ENCODE data around the gene MSI2. TPM values are rescaled to one million over a fixed set of nuclear protein-coding genes. Genes with fewer than 3 reads are reported as not detected.

MSI2 gene
- total and polyA plus RNA-seq, 9 of the 15 experiments (the other 6 are each of a cell fraction or from before 2014, with no cell fraction given), result 4.6 to 61.8 (median 42.4) TPM

DNA sequence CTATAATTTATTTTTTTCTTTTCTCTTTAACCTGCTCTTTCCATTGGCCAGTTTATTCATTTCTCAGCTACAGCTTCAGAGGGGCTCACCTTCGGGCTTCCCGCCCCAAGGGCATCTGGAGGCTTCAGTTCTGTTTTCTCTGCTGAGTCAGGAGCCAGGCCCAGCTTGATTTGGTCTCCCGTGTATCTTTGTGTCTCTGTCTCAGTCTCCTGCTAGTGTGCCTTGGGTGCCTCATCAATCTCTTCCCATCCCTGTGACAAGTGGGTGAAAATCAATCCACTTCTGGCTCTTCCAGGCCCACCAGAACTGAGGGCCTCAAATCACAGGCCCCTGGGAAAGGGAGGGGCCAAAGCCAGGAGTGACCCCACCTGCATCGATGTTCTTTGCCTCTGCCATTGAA is 416.6 kb downstream of the MSI2 start:
- no peak overlapping the region for H3K27ac ChIP-seq (ENCODE audit: extremely low read depth, low read depth, low read length)
- whole genome bisulfite sequencing (ENCODE audit: insufficient coverage, low coverage, missing lambda C conversion rate), result 74% methylated on average over 4 of the region's 4 CpGs
- no peak overlapping the region for H3K4me2 ChIP-seq (ENCODE audit: insufficient read depth, low read length)
- no peak overlapping the region for H2AFZ ChIP-seq (ENCODE audit: low read depth, low read length)
- no peaks in the 10 kb centered on the region for H3K79me2 ChIP-seq (ENCODE audit: control insufficient read depth, insufficient read depth, low read length)
- peaks cover 5% of the 10 kb centered on the region; the same call in 1 of the 3 replicates for H3K36me3 ChIP-seq (ENCODE audit: control insufficient read depth, insufficient read depth, low read length)
- TF ChIP-seq KAT7 (CRISPR knock-in tag; IDR thresholded peaks at IDR 0.05; ENCODE audit: borderline replicate concordance), result no peak
- intact Hi-C loops (cut with micrococcal nuclease), result loop anchor here (2.0 to 5.0 kb wide), 4 partner anchors 121 to 546 kb away; no protein-coding TSS in a partner anchor
- no peak overlapping the region for H3K4me3 ChIP-seq
- FAIRE-seq (no peak), DNase-seq (ENCODE audit: extremely low read depth in 1 of 4, low spot score in 3 of 4) (no peak), ATAC-seq (no peak)
- H3K9me3 ChIP-seq (replicated peaks; ENCODE audit: control insufficient read depth, insufficient read depth, low read depth, low read length), result no peaks in the 10 kb centered on the region
- H4K20me1 ChIP-seq (replicated peaks; ENCODE audit: control insufficient read depth, insufficient read depth, low read length), result peaks cover 3% of the 10 kb centered on the region; the same call in 1 of the 2 replicates
- no peaks in the 10 kb centered on the region for H3K27me3 ChIP-seq (ENCODE audit: control insufficient read depth in 2 of 2, insufficient read depth in 2 of 2, low read length in 2 of 2)
- no peaks in the 10 kb centered on the region for H3K4me1 ChIP-seq (replicated peaks in 1 of 2; ENCODE audit: control insufficient read depth in 2 of 2, insufficient read depth in 2 of 2, low read length in 2 of 2)
- ChIA-PET POLR2A (no interaction called here), CTCF (ENCODE audit: low intra/inter-chr PET ratio) (interaction anchor here (1.2 to 2.5 kb wide), 2 partner anchors 430 to 544 kb away, joined by 3 to 12 read pairs; no protein-coding TSS in a partner anchor)
- BruUV-seq (replicated peaks), result no TSS peak
- H3K9ac ChIP-seq (ENCODE audit: insufficient read depth in 1 of 2, low read depth in 2 of 2, low read length in 2 of 2), result no peak overlapping the region
- in situ Hi-C loops (cut with MboI), result no loop called here
- H3K9me1 ChIP-seq (ENCODE audit: control insufficient read depth, insufficient read depth, low read length), result no peaks in the 10 kb centered on the region

- no peaks in the 10 kb centered on the region for H3K27me3 ChIP-seq (ENCODE audit: control insufficient read depth in 2 of 2, insufficient read depth in 2 of 2, low read length in 2 of 2)
- no peak overlapping the region for H3K9ac ChIP-seq (ENCODE audit: insufficient read depth in 1 of 2, low read depth in 2 of 2, low read length in 2 of 2)
- DNase-seq (ENCODE audit: extremely low read depth in 1 of 4, low spot score in 3 of 4) (no peak), ATAC-seq (no peak), FAIRE-seq (no peak)
- TF ChIP-seq SMAD3 (CRISPR knock-in tag; conservative IDR thresholded peaks at IDR 0.05) (no peak), ARHGAP35 (IDR thresholded peaks at IDR 0.05; ENCODE audit: partially characterized antibody) (no peak), E2F6 (IDR thresholded peaks at IDR 0.05; ENCODE audit: borderline replicate concordance in 1 of 2, extremely low read depth in 1 of 2, insufficient read depth in 1 of 2, insufficient read length in 1 of 2, low read depth in 1 of 2, low read length in 1 of 2, poor library complexity in 1 of 2, severe bottlenecking in 1 of 2) (no peak), HMG20A (CRISPR knock-in tag; conservative IDR thresholded peaks at IDR 0.05) (no peak), STAT5A (IDR thresholded peaks at IDR 0.05; ENCODE audit: borderline replicate concordance, low read length) (no peak), TFAM (CRISPR knock-in tag; conservative IDR thresholded peaks at IDR 0.05) (no peak), MXI1 (IDR thresholded peaks at IDR 0.05; ENCODE audit: low read depth, low read length) (no peak), IRF2 (CRISPR knock-in tag; IDR thresholded peaks at IDR 0.05) (no peak), CCAR2 (IDR thresholded peaks at IDR 0.05; ENCODE audit: low read depth, low read length) (no peak), PHB (CRISPR knock-in tag; IDR thresholded peaks at IDR 0.05) (no peak), XRCC3 (IDR thresholded peaks at IDR 0.05) (no peak), RBM22 (IDR thresholded peaks at IDR 0.05; ENCODE audit: low read depth, low read length, poor library complexity, severe bottlenecking) (no peak), L3MBTL2 (IDR thresholded peaks at IDR 0.05) (no peak)
- H3K4me3 ChIP-seq, result no peak overlapping the region
- CTCF ChIA-PET (ENCODE audit: low intra/inter-chr PET ratio), result no interaction called here
- BruUV-seq (replicated peaks), result no TSS peak
- in situ Hi-C loops (cut with MboI) (no loop called here), intact Hi-C loops (cut with micrococcal nuclease) (loop anchor here (5.0 kb wide), 3 partner anchors 123 to 548 kb away; no protein-coding TSS in a partner anchor)
- H3K36me3 ChIP-seq (ENCODE audit: control insufficient read depth, insufficient read depth, low read length), result peaks cover 5% of the 10 kb centered on the region; the same call in 1 of the 3 replicates
- H3K27ac ChIP-seq (ENCODE audit: extremely low read depth, low read depth, low read length), result no peak overlapping the region
- WGBS (ENCODE audit: insufficient coverage, low coverage, missing lambda C conversion rate), result 91% methylated on average over 17 of the region's 22 CpGs
- no peaks in the 10 kb centered on the region for H3K9me3 ChIP-seq (replicated peaks; ENCODE audit: control insufficient read depth, insufficient read depth, low read depth, low read length)
- no peak overlapping the region for H3K4me2 ChIP-seq (ENCODE audit: insufficient read depth, low read length)
- no peaks in the 10 kb centered on the region for H3K4me1 ChIP-seq (replicated peaks in 1 of 2; ENCODE audit: control insufficient read depth in 2 of 2, insufficient read depth in 2 of 2, low read length in 2 of 2)
- no peaks in the 10 kb centered on the region for H3K79me2 ChIP-seq (ENCODE audit: control insufficient read depth, insufficient read depth, low read length)
- no peak overlapping the region for H2AFZ ChIP-seq (ENCODE audit: low read depth, low read length)
- POLR2A ChIA-PET, result interaction anchor here (0.6 kb wide), 1 partner anchor 38 kb away, joined by 3 read pairs; no protein-coding TSS in a partner anchor
- no peaks in the 10 kb centered on the region for H3K9me1 ChIP-seq (ENCODE audit: control insufficient read depth, insufficient read depth, low read length)
- H4K20me1 ChIP-seq (replicated peaks; ENCODE audit: control insufficient read depth, insufficient read depth, low read length), result peaks cover 3% of the 10 kb centered on the region; the same call in 1 of the 2 replicates
These were observed 418.6 kb downstream of the MSI2 start for GRCh38 chr17:57674894-57675293.

Data from K562 (cell line).